ENCODE data around the gene STAG1. TPM values are rescaled to one million over a fixed set of nuclear protein-coding genes. Genes with fewer than 3 reads are reported as not detected.
A peak's percentile ranks its signal among the peaks of the same experiment; 100 is the strongest.
"Not testable (repeated sequence)": the region's sequence is repeated elsewhere in the genome, so short reads cannot be mapped to it uniquely, and the experiment has no call there.

Gene STAG1
- total RNA-seq, 6 experiments from 2014 or later: 8.2 to 18.5 (median 12.7) TPM

DNA sequence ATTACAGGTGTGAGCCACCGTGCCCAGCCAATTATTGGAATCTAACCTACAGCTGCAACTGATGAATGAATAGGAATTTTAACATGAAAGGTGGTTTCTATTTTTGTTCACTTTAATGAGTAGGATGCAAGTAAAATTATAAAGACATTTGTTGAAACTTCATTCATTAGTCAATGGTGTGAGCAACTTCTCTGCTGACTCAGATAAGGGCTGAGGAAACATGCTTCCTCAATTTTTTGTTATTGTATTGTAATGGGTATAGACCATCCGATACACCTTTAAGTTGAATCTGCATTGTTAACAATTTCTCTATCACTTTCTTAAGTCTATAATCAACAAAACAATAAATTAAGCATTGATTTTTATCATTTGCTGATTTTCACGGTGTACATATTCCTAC, 127.8 kb downstream of the STAG1 start:
- DNase-seq (no peak), ATAC-seq (peak in 1 of 4 donors; percentile 6)
- no peaks in the 10 kb centered on the region for H3K27me3 ChIP-seq
- TF ChIP-seq CTCF (IDR thresholded peaks at IDR 0.05) (no peak), POLR2A (IDR thresholded peaks at IDR 0.05) (no peak)
- intact Hi-C loops (cut with DNase I): no loop called here
- peaks cover 0 to 31% (median 8%) of the 10 kb centered on the region in 4 donors for H3K4me1 ChIP-seq
- 59% methylated on average over 3 of the region's 3 CpGs for WGBS (ENCODE audit: insufficient coverage, low coverage, low lambda C conversion rate, missing lambda C conversion rate)
- H3K27ac ChIP-seq: peak overlapping the region in 2 of 3 donors; percentile 51 to 54
- no peaks in the 10 kb centered on the region for H3K9me3 ChIP-seq
- no peaks in the 10 kb centered on the region for H3K36me3 ChIP-seq
- peak overlapping the region in 1 of 3 donors; percentile 23 for H3K4me3 ChIP-seq

- Histone ChIP-seq H3K36me3 (no peaks in the 10 kb centered on the region), H3K27me3 (no peaks in the 10 kb centered on the region), H3K4me3 (no peak overlapping the region), H3K4me1 (peaks cover 0 to 24% (median 5%) of the 10 kb centered on the region in 4 donors), H3K27ac (no peak overlapping the region), H3K9me3 (no peaks in the 10 kb centered on the region)
- no peak for TF ChIP-seq CTCF (IDR thresholded peaks at IDR 0.05)
- TF ChIP-seq POLR2A (IDR thresholded peaks at IDR 0.05): no peak
- intact Hi-C loops (cut with DNase I): no loop called here
- 70% methylated on average over 2 of the region's 2 CpGs for WGBS (ENCODE audit: insufficient coverage, low coverage, low lambda C conversion rate, missing lambda C conversion rate)
- ATAC-seq: no peak
- no peak for DNase-seq
Observed at GRCh38 chr3:136621628-136622027, 130.6 kb downstream of the STAG1 start.

DNA sequence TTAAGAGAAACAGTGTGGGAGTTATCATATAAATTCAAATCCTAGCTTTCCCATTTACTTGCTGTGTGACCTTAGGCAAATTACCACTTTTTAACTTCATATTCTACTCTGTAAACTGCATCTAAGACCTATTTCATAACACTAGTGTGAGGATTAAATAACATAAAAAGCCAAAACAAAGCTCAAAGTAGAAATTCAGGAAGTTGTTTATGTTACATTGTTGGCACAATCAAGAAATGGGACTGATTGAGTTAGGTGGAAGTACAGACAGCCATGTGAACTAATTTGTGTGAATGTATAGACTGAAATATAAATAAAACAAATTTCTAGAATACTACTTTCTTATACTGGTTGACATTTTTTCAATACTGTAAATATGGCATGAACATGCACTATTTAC, 131.7 kb downstream of the STAG1 start:
- no peak overlapping the region for H3K4me3 ChIP-seq
- TF ChIP-seq CTCF (IDR thresholded peaks at IDR 0.05) (no peak), POLR2A (IDR thresholded peaks at IDR 0.05) (no peak)
- DNase-seq: no peak
- H3K27ac ChIP-seq: no peak overlapping the region
- no peak for ATAC-seq
- intact Hi-C loops (cut with DNase I): no loop called here
- H3K27me3 ChIP-seq: no peaks in the 10 kb centered on the region
- H3K36me3 ChIP-seq: no peaks in the 10 kb centered on the region
- H3K4me1 ChIP-seq: peaks cover 0 to 12% (median 0%) of the 10 kb centered on the region in 4 donors
- no peaks in the 10 kb centered on the region for H3K9me3 ChIP-seq

DNA sequence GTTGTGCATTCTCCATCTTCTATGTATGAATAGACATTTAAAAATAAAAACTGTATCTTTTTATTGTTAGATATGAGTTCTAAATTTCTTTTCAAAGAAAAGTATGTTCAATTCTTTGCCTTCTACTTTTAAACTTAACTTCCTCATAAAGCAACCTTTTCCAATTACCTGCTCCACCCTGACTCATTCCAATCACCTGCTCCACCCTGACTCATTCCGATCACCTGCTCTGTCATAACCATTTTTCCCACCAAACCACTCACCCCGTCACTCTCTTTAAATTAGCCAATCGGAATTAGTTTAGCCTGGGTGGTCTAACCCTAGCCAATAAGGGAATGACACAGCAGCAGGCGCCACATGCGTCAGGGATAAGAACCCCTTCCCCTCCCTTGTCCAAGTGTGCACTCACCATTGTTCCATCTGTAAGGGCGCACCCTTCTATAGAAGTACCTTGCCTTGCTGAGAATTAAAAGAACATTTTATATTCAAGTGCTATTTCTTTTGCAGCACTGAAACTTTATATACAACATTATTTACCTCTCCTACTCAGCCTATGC, 134.1 kb downstream of the STAG1 start:
- H3K9me3 ChIP-seq; DNase-seq; H3K4me1 ChIP-seq; H3K27ac ChIP-seq; intact Hi-C loops (cut with DNase I); H3K4me3 ChIP-seq; H3K27me3 ChIP-seq; ATAC-seq; H3K36me3 ChIP-seq: not testable (repeated sequence)
- WGBS (ENCODE audit: insufficient coverage, low coverage, low lambda C conversion rate, missing lambda C conversion rate): 95% methylated on average over 6 of the region's 6 CpGs

DNA sequence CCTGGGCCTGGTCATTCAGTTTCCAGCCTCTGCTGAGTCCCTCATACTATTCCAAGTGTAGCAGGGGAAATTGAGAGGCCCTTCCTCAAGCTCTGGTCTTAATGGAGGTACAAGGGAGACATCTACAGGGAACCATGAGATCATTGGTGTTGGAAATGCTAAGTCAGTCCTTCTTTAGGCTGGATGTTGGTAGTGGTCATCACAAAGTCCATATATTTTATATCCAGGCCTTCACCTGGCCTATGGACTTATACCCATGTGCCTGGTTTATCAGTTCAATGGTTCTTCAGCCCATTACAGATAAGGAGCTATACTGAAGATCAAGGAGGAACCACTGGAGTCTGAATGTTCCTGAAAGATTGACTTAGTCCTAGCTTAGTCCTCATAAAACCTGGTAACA, 135.0 kb downstream of the STAG1 start:
- ATAC-seq (peak in 2 of 4 donors; percentile 18 to 23), DNase-seq (no peak)
- intact Hi-C loops (cut with DNase I): no loop called here
- Histone ChIP-seq H3K4me3 (no peak overlapping the region), H3K27me3 (no peaks in the 10 kb centered on the region), H3K27ac (no peak overlapping the region), H3K9me3 (no peaks in the 10 kb centered on the region), H3K4me1 (no peaks in the 10 kb centered on the region), H3K36me3 (no peaks in the 10 kb centered on the region)
- TF ChIP-seq POLR2A (IDR thresholded peaks at IDR 0.05) (no peak), CTCF (IDR thresholded peaks at IDR 0.05) (no peak)
